HG03025 (cell line): ENCODE measurements around the gene XRN1.
"Not testable (repeated sequence)": the region's sequence is repeated elsewhere in the genome, so short reads cannot be mapped to it uniquely, and the experiment has no call there.

Experiments
- ATAC-seq: cut with Tn5 transposase; IDR thresholded peaks from one replicate; pipeline ENCODE4 v1.9.1; 2021; ENCODE audit warnings: mild to moderate bottlenecking, moderate library complexity; ENCODE audit not compliant: unreplicated experiment, low FRiP score

Gene XRN1

DNA sequence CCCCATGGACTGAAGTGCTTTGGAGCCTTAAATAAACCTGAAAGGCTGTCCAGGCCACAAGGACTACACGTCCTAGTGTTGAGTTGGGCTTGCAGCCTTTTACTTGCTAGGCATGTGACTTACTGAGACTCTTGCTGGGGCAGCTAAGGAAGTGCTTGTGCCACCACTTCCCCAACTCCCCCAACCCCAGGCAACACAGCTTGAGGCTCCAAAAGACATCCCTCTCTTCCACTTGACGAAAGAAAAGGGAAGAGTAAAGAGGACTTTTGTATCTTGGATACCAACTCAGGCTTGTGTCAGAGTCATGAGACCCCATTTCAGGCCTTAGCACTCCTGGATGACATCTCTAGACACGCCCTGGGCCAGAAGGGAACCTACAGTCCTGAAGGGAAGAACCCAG lies 109.8 kb downstream of the XRN1 start:
- ATAC-seq: no peak

DNA sequence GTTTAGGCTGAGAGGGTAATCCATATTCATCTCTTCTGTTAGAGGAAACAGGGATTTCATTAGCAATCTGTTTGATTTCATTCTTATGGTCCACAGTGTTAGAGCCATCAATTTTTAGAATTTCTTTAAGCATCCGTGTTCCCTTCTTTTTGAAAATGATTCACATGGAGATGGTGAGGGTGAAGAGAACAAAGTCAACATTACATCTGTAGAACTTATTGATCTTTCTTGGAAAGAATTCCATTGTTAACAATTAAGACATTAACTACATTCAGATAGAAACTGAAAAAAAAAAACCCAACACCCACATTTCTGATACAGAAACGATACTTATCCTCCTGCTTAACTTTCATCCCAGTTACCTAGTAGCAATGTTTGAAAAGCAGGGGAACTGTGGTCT lies 115.4 kb downstream of the XRN1 start:
- no peak for ATAC-seq

DNA sequence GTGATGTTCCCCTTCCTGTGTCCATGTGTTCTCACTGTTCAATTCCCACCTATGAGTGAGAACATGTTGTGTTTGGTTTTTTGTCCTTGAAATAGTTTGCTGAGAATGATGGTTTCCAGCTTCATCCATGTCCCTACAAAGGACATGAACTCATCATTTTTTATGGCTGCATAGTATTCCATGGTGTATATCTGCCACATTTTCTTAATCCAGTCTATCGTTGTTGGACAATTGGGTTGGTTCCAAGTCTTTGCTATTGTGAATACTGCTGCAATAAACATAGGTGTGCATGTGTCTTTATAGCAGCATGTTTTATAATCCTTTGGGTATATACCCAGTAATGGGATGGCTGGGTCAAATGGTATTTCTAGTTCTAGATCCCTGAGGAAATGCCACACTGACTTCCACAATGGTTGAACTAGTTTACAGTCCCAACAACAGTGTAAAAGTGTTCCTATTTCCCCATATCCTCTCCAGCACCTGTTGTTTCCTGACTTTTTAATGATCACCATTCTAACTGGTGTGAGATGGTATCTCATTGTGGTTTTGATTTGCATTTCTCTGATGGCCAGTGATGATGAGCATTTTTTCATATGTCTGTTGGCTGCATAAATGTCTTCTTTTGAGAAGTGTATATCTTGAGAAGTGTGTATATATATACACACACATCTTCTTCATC lies 123.4 kb downstream of the XRN1 start:
- not testable (repeated sequence) for ATAC-seq

DNA sequence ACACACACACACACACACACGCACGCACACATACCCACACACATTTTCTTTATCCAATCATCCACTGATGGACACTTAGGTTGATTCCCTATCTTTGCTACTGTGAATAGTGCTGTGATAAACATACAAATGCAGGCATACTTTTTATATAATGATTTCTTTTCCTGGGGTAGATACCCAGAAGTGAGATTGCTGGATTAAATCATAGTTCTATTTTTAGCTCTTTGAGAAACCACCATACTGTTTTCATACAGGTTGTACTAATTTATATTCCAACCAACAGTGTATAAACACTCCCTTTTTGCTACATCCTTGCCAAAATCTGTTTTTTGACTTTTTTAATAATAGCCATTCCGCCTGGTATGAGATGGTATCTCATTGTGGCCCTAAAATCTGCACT lies 127.9 kb downstream of the XRN1 start:
- no peak for ATAC-seq

DNA sequence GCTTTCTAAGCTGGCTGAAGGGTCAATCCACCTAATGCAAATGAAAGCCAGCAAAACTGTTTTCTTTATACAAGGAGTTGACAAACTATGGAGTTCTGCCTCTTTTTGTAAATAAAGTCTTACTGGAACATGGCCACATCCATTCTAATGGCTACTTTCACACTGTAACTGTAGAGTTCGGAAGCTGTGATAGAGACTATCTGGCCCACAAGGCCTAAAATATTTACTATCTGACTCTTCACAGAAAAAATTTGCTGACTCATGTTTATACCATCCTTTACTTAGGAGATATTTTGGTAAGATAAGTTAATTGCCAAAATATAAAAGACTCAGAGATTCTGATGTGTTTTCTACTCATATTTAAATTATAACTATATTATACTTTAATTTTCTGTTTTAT lies 128.7 kb downstream of the XRN1 start:
- ATAC-seq: no peak

DNA sequence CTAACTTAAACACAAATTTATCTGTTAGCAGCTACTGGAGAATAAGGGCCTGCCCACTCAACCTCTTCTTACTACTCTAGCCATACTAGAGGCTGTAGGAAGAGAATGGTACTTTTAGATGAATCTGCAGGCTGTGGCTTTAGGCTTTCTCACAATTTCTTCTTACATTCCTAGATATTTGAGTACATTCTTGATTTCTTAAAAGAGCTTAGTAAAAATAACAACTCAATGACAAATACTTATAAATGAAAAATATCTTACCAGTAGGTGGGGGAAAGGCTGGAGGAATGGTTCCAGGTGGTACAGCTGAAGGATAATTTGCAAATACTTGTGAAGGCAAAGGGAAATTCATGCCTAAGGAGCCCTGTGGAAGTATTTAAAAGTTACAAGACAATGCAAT lies 129.5 kb downstream of the XRN1 start:
- ATAC-seq: no peak

DNA sequence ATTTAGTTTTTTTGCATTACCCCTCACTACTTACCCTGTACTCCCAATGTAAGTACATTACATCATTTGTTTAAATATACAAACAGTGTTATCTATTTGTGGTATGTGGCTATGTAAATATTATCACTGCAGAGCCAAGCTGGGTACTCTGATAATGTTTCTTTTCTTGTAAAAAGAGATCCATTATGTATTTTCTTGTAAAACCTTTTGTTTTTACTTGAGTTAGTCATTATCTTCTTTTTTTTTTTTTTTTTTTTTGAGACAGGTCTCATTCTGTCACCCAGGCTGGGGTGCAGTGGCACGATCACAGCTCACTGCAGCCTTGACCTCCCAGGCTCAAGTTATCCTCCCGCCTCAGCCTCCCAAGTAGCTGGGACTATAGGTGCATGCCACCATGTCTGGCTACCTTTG lies 131.9 kb downstream of the XRN1 start:
- not testable (repeated sequence) for ATAC-seq

DNA sequence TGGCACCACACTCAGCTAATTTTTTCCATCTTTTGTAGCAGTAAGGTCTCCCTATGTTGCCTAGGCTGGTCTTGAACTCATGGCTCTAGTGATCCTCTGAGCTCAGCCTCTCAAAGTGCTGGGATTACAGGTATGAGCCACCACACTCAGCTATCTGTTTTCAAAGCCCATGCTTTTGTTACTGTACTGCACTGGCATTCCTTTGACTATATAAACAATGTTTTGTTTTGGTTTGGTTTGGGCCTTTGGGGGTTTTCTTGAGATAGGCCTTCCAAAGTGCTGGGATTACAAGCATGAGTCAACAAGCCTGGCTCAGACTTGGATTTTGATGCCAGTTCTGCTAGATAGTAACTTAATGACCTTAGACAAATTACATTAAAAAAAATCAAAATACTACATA lies 132.8 kb downstream of the XRN1 start:
- no peak for ATAC-seq

DNA sequence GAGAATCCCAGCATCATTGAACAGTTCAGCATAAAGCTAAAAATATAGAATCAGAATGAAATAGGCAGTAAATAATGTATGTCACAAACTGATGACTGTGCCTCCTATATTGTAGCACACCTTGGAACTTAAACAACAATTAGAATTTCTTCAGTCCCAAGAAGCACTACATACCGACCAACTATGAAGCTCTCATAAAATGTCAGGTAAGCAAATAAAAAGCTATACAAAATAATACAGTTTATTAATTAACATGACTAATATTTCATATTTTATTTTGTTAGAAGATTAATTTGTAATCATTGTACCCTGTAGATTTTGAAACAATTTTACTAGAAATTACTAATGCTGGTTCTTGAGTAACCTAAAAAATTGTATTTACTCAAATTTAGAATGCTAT lies 137.4 kb downstream of the XRN1 start:
- ATAC-seq: no peak

DNA sequence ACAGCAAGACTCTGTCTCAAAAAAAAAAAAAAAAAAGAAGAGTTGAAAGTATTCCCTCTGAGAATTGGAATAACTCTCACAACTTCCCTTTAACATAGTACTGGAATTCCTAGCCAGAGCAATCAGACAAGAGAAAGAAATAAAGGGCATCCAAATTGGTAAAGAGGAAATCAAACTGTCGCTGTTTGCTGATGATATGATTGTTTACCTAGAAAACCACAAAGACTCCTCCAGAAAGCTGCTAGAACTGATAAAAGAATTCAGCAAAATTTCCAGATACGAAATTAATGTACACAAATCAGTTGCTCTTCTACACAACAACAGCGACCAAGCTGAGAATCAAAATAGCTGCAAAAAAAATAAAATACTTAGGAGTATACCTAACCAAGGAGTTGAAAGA lies 145.0 kb downstream of the XRN1 start:
- ATAC-seq: not testable (repeated sequence)

DNA sequence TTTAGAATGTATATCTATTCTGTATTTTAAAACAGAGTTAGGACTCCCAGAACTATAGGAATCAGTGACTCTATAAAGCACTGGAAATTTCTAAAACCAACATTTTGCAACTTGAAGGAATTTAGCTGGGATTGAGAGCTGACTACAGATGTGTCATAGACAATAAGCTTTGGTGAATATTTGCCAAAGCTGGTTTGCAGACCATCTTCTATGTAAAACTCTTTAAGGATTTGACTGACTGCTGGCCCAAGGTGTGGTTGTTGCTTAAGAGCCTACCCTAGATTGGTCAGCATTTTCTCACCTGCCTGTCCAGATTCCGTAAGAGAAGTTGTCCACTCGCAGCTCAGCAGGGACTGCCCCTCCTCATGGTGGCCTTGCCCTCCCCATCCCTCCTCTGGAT lies 149.2 kb downstream of the XRN1 start:
- ATAC-seq: no peak

DNA sequence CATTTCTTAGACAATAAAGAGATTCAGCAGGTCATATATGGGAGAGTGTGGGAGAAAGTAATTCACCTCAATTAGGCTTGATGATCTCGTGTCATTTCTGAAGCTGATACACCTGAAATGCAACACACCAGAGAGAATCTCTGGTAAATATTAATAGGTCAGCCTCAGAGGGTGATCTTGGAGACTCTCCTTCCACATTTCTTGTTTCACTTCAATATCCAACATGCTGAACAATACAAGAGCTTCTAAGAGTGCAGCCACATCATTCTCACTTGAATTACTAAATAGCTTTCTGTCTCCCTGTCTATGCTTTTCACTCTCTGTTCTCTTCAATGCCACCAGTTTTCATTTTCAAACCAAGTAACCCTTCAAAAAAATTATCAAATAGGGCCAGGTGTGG lies 151.3 kb downstream of the XRN1 start:
- no peak for ATAC-seq

DNA sequence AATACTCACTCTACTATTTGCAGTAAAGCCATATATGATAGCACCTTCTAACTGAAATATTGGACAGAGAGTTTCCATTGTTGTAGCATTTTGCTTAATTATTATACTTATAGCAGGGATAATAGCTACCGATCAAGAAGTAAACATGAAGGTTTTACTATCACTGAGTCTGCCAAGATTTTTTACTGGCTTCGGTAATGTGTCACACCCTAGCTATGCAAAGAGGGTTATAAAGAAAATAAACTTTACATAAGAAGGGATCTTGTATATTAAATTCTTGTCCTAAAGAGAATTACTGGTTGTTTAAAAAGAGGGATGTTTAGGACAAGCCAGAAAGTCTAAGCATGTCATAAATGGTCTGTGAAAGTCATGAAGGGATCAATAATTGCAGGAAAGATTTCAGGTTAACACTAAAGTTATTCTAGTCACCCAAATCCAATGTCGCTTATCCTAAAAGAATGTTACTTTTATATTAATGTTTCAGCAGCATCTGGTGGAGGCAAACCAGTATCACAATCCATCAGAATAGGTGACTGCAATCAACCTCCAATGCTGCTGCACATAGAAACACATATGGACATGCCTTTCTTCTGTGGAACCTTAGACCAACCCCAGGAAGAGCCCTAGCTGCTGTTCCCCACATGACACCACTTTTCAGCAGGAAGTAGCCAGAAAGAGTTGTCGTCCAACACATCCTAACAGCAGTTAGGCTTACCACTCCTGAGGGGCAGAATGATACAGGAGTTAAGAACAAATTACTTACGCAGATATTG lies 159.8 kb downstream of the XRN1 start:
- no peak for ATAC-seq

DNA sequence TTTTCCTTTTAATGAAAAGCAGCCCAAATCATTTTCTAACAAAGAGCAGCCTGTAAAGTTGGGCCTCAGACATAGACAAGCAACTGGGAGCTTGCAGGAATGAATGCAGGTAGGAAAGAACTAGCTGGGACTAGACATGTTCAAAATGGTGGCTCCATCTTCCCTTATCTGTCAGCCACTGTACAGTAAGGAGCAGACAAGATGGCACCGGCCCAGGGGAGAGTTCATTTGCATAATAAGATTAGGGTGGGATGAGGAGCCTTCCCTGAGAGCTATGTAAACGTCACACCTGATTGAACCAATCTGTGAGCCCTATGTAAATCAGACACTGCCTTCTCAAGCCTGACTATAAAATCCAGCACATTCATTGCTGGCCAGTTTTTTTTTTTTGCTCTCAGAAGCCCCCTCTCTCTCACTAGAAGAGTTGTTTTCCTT lies 162.7 kb downstream of the XRN1 start:
- ATAC-seq: no peak

DNA sequence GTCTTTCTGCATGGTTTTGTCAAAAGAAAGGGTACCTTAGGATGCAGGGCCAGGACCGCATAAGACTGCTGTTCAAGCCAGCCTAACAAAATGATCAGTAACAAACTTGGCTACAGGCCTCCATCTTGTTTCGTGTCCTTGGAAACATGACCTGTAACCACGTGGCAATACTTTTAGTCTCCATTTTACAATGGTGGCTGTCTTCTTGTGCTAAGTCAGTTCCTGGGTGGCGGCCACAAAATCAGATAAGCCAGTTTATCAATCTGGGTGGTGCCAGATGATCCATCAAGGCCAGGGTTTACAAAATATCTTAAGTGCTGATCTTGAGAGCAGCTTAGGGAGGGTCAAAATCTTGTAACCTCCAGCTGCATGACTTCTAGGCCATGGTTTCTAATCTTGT lies 165.3 kb downstream of the XRN1 start:
- no peak for ATAC-seq

DNA sequence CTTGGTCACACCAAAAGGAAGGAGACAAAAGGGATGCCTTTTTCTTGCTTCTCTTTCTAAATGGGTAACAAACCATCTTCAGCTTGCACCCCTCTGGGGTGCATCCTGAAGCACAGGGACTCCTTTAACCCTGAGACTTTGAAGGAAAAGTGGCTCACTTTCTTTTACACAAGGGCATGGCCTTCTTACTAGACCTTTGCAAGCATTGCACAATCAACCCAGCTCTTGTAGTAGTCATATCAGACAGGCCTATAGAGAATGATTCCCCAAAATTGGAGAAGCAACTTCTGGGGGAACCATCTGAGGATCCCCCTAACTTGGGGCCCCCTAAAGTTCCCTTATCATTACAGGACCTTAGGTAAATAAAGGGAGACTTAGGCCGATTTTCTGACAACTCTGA lies 166.4 kb downstream of the XRN1 start:
- ATAC-seq: no peak

DNA sequence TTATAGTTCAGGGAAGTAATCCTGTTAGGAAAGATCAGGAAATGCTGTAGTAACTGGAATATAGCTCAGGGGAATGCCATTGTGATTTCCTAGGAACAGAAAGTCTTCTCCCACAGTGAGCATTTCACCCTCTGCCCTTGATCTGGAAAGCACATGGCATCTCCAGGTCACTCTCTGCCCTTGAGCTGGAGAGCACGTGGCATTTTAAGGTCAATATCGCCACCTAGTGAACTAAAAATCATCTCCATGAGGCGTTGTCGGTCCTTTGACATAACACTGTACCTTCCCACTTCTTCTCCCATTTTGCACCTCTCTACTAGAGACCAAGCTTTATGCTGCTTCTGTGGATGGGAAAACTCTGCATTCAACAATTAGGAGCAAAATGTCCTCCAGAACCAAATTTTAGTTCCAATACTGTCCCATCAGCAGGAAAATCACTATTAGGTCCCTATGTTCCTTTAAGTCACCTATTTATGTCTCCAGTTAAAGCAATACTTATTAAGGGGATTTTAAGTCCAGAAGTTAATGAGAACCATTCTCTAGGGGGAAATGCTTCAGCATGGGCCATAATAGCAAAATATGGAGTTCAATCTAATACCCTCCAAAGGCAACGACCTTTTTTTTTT lies 167.8 kb downstream of the XRN1 start:
- ATAC-seq: no peak

DNA sequence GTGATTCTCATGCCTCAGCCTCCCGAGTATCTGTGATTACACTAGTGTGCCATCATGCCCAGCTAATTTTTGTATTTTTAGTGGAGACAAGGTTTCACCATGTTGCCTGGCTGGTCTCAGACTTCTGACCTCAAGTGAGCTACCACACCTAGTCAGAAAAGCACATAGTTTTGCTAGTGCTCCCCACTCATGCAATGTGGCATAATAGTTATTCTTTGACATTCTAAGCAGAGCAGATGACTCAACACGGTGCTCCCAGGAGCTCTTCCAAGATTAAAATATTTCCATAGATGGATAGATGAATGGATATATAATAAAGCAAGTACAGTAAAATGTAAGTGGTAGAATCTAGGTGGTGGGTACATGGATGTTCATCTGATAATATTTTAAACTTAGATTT lies 169.4 kb downstream of the XRN1 start:
- ATAC-seq: no peak

DNA sequence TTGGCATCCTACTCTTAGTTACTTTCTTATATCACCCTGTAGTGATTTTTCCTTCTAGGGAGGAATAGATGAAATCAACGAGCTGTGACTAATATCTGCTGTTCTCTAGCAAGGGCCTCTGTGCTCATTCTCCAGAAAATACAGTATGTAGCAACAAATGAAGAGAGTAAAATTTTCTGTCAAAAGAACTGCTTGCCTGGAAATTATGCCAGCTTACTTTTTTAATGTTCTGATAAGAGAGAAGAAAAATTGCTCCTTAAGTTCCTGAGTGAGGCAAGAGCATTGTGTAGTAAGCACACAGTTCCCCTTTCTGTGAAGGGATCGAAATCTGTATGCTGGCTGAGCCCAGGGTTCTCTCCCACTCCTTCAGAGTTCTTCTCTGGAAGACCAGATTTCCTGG lies 171.1 kb downstream of the XRN1 start:
- no peak for ATAC-seq

DNA sequence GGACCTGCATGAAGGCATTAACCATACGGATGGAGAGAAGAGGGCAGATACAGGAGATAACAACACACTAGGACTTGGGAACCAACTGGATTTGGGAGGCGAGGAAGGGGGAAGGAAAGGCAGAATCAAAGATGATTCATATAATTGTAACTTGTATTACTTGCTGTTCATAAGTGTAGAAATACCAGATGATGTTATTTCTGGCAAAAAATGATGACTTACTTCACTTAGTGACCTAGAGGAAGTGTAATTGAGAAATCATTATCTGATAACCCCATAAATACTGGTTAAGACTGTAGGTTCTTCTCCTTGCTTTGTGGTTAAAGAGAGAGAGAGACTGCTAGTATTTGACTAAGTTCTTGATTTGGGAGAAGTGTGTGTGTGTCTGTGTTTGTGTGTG lies 172.0 kb downstream of the XRN1 start:
- ATAC-seq: no peak

DNA sequence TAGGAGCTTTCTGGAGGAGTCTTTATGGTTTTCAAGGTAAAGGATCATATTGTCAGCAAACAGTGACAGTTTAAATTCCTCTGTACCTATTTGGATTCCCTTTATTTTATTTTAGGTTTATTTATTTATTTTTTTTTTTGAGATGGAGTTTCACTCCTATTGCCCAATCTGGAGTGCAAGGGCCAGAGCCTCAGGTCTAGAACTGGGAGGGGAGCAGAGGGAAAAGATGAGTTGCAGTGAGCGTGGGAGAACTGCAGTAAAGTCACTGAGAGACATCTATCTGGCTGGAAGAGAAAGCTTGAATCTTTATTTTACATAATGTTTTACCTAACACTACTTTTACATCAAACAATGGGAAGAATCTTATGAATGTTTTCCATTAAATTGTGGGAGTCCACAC lies 172.9 kb downstream of the XRN1 start:
- ATAC-seq: no peak

DNA sequence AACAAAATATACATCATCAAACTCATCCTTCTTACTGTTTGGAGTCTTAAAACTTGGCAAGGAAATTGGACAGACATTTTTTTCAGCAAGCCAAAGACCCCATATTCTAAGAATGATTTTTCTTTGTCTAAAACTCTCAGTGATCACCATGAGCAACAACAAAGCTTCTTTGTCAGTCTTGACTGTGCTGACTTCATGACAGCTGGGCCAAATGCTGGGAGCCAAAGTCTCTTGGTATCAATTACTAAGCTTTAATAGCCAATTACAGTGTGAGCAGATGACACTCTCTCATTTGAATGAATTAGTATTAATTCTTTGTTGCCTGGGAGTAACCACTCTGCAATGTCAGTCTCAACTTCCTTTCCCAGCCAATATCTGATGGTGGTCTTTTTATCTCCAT lies 174.3 kb downstream of the XRN1 start:
- ATAC-seq: no peak
